Activated CD4-positive, alpha-beta memory T cell treated with anti-CD3 and anti-CD28 coated beads, Interleukin-2, amount 10 ng/mL, durations not matched to agents 7 days and 5 days (primary cell): ENCODE results near the gene ITSN2. TPM values are rescaled to one million over a fixed set of nuclear protein-coding genes. Genes with fewer than 3 reads are reported as not detected.
"Not testable (repeated sequence)": the region's sequence is repeated elsewhere in the genome, so short reads cannot be mapped to it uniquely, and the experiment has no call there.

ENCODE experiments used
- CTCF ChIA-PET: fragments of 350-600 bp; sonication (Branson Sonifier 250); formaldehyde crosslinking; loops from one replicate; lab custom pipeline; 2021; ENCODE audit warnings: antibody characterized with exemption, inconsistent platforms; lab: Charles Lee
- POLR2A ChIA-PET: fragments of 350-600 bp; sonication (Branson Sonifier 250); formaldehyde crosslinking; loops from one replicate; lab custom pipeline; 2021; ENCODE audit warnings: antibody characterized with exemption; lab: Charles Lee
- DNase-seq: peaks from one replicate; pipeline ENCODE4 v3.0.0-alpha.2; 2020
- H3K27ac Mint-ChIP-seq: one replicate; pipeline ENCODE4 v1.8.0; 2021; ENCODE audit warnings: mild to moderate bottlenecking, mixed read lengths
- H3K27me3 Mint-ChIP-seq: one replicate; pipeline ENCODE4 v1.8.0; 2021; ENCODE audit warnings: mixed read lengths
- H3K36me3 Mint-ChIP-seq: one replicate; pipeline ENCODE4 v1.8.0; 2021; ENCODE audit warnings: low read depth, mixed read lengths
- H3K4me1 Mint-ChIP-seq: one replicate; pipeline ENCODE4 v1.8.0; 2021; ENCODE audit warnings: mixed read lengths
- H3K4me3 Mint-ChIP-seq: one replicate; pipeline ENCODE4 v1.8.0; 2021; ENCODE audit warnings: mild to moderate bottlenecking, mixed read lengths
- H3K9me3 Mint-ChIP-seq: one replicate; pipeline ENCODE4 v1.8.0; 2021; ENCODE audit warnings: mixed read lengths
- total RNA-seq, 2 experiments: library from RNA; stranded (reverse); gene quantifications; one replicate each; pipeline ENCODE4 v1.2.3, GENCODE V29; 2021

ITSN2 gene
- total RNA-seq = 10 to 100 TPM; 75.6 to 75.7 TPM

DNA sequence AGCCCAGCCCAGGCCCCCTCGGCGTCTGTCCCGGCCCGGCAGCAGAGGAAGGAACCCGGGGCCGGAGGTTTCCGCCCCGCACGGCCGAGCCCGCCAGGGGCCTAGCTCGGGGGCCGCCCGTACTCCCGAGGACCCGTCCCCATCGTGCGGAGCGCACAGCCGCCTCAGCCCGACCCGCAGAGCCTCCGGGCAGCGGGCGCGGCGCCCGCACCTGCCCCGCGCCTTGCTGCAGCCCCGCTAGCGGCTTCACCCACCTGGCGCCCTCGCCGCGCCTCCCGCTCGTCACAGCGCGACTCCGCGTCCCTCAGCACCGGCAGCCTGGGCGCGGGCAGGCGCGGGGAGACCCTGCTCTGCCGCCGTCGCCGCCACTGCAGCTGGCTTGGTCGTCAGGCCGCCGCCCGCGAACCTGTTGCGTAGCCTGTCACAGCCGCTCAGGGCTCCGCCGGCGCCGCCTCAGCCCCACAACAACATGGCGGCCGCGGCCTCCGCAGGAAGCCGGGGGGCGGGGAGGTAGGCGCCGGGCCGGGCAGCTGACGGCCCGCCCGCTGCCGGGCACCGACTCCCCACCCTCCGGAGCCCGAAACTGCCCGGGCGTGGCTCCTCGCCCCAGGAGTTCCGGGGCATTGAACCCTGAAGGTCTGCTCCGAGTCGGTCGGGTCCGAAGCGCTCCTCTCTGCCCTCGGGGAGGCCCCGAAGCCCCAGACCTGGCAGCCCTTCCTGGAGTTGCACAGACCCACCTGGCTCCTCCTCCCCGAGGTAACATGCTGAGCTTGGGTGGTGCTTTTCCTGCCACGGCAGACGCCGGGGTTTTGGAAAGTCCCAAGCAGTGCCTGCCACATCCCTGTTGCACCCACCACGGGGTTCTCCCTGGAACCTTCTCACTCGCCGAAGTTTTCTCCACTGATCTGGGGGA lies at the start of gene ITSN2:
ITSN2 (minus strand) TSS at position 487 of the 913 bp plus-strand sequence. CDS start 32,454 bp downstream, outside the sequence.
- peak; percentile 85 for DNase-seq
- ChIA-PET POLR2A (interaction anchor here (0.7 to 3.3 kb wide), 13 partner anchors 8 to 615 kb away, joined by 3 to 19 read pairs (median 5); partner anchors contain the start of genes ATAD2B, CENPO, NCOA1 and PTRHD1), CTCF (interaction anchor here (0.7 kb wide), 1 partner anchor 8 kb away, joined by 3 read pairs; no protein-coding TSS in a partner anchor)
- Mint-ChIP-seq H3K36me3 (peaks cover 11% of the 10 kb centered on the region), H3K27ac (peak within 1 kb of the TSS; percentile 85), H3K4me1 (peaks cover 25% of the 10 kb centered on the region), H3K27me3 (peaks cover 4% of the 10 kb centered on the region), H3K4me3 (peak within 1 kb of the TSS; percentile 83), H3K9me3 (no peaks in the 10 kb centered on the region)

- H3K9me3 Mint-ChIP-seq = no peaks in the 10 kb centered on the region
- no peak overlapping the region for H3K4me3 Mint-ChIP-seq
- H3K27me3 Mint-ChIP-seq = peaks cover 4% of the 10 kb centered on the region
- H3K36me3 Mint-ChIP-seq = no peaks in the 10 kb centered on the region
- no peak for DNase-seq
- H3K27ac Mint-ChIP-seq = no peak overlapping the region
- POLR2A ChIA-PET = interaction anchor here (1.8 kb wide), 1 partner anchor 384 kb away, joined by 7 read pairs; the partner anchor contains the start of genes CENPO and PTRHD1
- CTCF ChIA-PET = interaction anchor here (0.7 to 4.0 kb wide), 22 partner anchors 10 to 737 kb away, joined by 3 to 54 read pairs (median 4); partner anchors contain the start of genes CENPO and PTRHD1
- H3K4me1 Mint-ChIP-seq = peaks cover 2% of the 10 kb centered on the region
These were observed 48.8 kb upstream of the ITSN2 start for GRCh38 chr2:24409171-24409570.

GRCh38 chr2:24408704-24409103 lies 48.4 kb upstream of the ITSN2 start:
- DNase-seq, H3K9me3 Mint-ChIP-seq, H3K4me3 Mint-ChIP-seq, H3K4me1 Mint-ChIP-seq, H3K27me3 Mint-ChIP-seq, POLR2A ChIA-PET, H3K36me3 Mint-ChIP-seq, H3K27ac Mint-ChIP-seq: not testable (repeated sequence)
- CTCF ChIA-PET = interaction anchor here (0.7 to 4.0 kb wide), 20 partner anchors 10 to 738 kb away, joined by 3 to 54 read pairs (median 4); no protein-coding TSS in a partner anchor

DNA sequence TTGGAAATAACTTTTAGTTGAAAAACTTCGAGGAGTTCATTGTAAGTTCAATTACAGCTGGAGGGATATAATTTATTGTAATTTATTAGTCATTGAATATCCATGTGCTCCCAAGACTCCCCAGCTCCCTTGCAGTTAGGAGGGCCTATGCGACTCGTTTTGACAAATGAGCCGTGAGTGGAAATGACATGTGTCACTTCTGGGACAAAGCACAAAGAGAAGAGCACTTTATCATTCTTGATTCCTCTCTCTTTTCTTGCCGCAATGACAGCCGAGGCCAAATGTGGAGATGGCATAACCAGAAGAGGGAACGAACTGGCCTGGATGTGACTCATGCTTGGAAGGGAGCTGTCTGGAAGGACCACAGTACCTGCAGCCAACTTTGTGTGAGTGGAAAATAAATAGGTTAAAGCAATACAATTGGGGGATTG lies 44.2 kb upstream of the ITSN2 start:
- Mint-ChIP-seq H3K36me3 (no peaks in the 10 kb centered on the region), H3K4me1 (peaks cover 10% of the 10 kb centered on the region), H3K4me3 (no peak overlapping the region), H3K9me3 (no peaks in the 10 kb centered on the region), H3K27me3 (peaks cover 2% of the 10 kb centered on the region), H3K27ac (no peak overlapping the region)
- DNase-seq = no peak
- ChIA-PET CTCF (no interaction called here), POLR2A (no interaction called here)

GRCh38 chr2:24403832-24404212 lies 43.5 kb upstream of the ITSN2 start:
- H3K4me3 Mint-ChIP-seq = no peak overlapping the region
- H3K27ac Mint-ChIP-seq = no peak overlapping the region
- POLR2A ChIA-PET = no interaction called here
- no peak for DNase-seq
- no peaks in the 10 kb centered on the region for H3K9me3 Mint-ChIP-seq
- no peaks in the 10 kb centered on the region for H3K36me3 Mint-ChIP-seq
- CTCF ChIA-PET = interaction anchor here (0.7 kb wide), 1 partner anchor 17 kb away, joined by 4 read pairs; no protein-coding TSS in a partner anchor
- H3K4me1 Mint-ChIP-seq = peaks cover 10% of the 10 kb centered on the region
- H3K27me3 Mint-ChIP-seq = peaks cover 2% of the 10 kb centered on the region

DNA sequence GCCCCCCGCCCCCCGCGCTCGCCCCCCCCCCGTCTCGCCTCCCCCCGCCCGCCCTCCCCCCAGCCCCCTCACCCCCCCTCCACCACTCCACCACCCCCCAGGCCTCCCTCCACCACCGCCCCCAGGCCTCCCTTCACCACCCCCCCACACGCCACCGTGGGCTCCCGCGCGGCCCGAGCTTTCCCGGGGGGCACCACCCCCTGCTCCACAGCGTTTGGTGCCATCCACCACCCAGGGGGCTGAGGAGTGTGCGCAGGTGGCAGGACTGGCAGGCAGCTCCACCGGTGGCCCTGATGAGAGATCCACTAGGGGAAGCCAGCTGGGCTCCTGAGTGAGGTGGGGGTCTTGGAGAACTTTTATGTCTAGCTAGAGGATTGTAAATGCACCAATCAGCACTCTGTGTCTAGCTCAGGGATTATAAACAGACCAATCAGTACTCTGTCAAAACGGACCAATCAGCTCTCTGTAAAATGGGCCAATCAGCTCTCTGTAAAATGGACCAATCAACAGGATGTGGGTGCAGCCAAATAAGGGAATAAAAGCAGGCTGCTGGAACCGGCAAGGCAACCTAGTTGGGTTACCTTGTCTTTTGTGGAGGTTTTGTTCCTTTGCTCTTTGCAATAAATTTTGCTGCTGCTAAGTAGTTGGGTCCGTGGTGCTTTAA lies 43.0 kb upstream of the ITSN2 start:
- CTCF ChIA-PET = interaction anchor here (0.7 kb wide), 1 partner anchor 18 kb away, joined by 4 read pairs; no protein-coding TSS in a partner anchor

DNA sequence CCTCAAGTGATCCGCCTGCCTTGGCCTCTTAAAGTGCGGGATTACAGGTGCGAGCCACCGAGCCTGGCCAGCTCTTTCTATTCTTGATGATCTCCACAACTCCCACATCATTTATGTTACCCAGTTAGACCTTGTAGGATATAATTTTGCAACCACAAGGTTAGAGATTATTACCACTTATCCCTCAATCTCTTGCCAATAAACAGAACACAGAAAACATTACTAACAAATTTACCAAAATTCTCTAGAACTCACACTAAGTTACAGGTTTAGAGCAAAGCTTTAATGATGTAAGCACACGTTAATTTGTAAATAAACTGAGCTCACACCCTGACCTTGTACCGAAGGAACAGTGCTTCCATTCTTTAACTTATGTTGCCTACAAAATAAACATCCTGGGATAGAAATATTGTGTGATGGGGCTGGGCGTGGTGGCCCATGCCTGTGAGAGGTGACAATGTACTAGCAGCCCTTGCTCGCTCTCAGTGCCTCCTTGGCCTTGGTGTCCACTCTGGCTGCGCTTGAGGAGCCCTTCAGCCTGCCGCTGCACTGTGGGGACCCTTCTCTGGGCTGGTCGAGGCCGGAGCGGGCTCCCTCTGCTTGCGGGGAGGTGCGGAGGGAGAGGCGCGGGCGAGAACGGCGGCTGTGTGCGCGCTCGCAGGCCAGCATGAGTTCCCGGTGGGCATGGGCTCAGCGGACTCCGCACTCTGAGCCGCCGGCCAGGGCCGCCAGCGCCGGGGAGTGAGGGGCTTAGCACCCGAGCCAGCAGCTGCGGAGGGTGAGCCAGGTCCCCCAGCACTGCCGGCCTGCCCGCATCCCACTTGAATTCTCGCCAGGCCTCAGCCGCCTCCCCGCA lies 42.1 kb upstream of the ITSN2 start:
- Mint-ChIP-seq H3K27me3 (peaks cover under 1% of the 10 kb centered on the region), H3K9me3 (no peaks in the 10 kb centered on the region), H3K4me3 (no peak overlapping the region), H3K4me1 (peaks cover 10% of the 10 kb centered on the region), H3K36me3 (no peaks in the 10 kb centered on the region), H3K27ac (no peak overlapping the region)
- ChIA-PET CTCF (interaction anchor here (0.6 kb wide), 2 partner anchors 10 to 321 kb away, joined by 3 to 4 read pairs; no protein-coding TSS in a partner anchor), POLR2A (no interaction called here)
- DNase-seq = no peak

More for the DNA sequence above, 43.0 kb upstream of the ITSN2 start:
- no peak overlapping the region for H3K27ac Mint-ChIP-seq
- H3K4me3 Mint-ChIP-seq = no peak overlapping the region
- H3K36me3 Mint-ChIP-seq = no peaks in the 10 kb centered on the region
- H3K4me1 Mint-ChIP-seq = peaks cover 10% of the 10 kb centered on the region
- no peaks in the 10 kb centered on the region for H3K9me3 Mint-ChIP-seq
- peaks cover 2% of the 10 kb centered on the region for H3K27me3 Mint-ChIP-seq
- POLR2A ChIA-PET = no interaction called here
- DNase-seq = no peak

DNA sequence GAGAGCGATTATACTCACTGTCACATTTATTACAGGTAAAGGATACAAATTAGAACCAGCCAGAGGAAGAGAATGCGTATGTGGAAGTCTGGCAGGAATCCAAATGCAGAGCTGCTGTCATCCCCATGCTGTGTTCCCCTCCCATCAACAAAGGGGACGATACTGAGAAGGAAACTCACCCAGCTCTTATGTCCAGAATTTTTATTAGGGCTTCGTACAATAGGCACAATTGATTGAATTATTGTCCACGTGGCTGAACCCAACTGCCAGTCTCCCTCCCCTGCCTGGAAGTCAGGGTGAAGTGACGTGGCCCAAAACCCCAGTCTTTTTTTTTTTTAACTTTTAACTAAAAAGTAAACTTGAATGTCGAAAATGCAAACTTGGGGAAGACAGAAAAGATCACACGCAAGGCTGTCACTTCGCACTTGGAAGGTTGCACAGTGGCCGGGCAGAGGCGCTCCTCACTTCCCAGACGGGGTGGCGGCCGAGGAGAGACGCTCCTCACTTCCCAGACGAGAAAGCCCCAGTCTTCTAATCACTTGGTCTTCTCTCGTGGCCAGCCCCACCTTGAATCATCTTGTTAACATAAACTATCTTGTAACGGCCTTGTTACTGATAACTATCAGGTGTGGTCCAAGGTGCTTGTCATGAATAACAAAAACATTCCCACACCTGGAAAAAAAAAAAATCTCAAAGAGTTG lies 40.0 kb upstream of the ITSN2 start:
- H3K9me3 Mint-ChIP-seq = no peaks in the 10 kb centered on the region
- DNase-seq = no peak
- no peak overlapping the region for H3K4me3 Mint-ChIP-seq
- ChIA-PET CTCF (interaction anchor here (2.7 kb wide), 1 partner anchor 9 kb away, joined by 12 read pairs; no protein-coding TSS in a partner anchor), POLR2A (interaction anchor here (1.2 kb wide), 1 partner anchor 40 kb away, joined by 3 read pairs; the partner anchor contains the start of gene ITSN2)
- peaks cover 5% of the 10 kb centered on the region for H3K27me3 Mint-ChIP-seq
- no peaks in the 10 kb centered on the region for H3K36me3 Mint-ChIP-seq
- no peak overlapping the region for H3K27ac Mint-ChIP-seq
- peaks cover 10% of the 10 kb centered on the region for H3K4me1 Mint-ChIP-seq

GRCh38 chr2:24399434-24400206 lies 39.3 kb upstream of the ITSN2 start:
- no peaks in the 10 kb centered on the region for H3K9me3 Mint-ChIP-seq
- H3K4me1 Mint-ChIP-seq = peaks cover 10% of the 10 kb centered on the region
- CTCF ChIA-PET = interaction anchor here (2.7 kb wide), 1 partner anchor 10 kb away, joined by 12 read pairs; no protein-coding TSS in a partner anchor
- DNase-seq = no peak
- H3K27me3 Mint-ChIP-seq = peaks cover 5% of the 10 kb centered on the region
- no peak overlapping the region for H3K27ac Mint-ChIP-seq
- no peak overlapping the region for H3K4me3 Mint-ChIP-seq
- H3K36me3 Mint-ChIP-seq = no peaks in the 10 kb centered on the region
- POLR2A ChIA-PET = interaction anchor here (1.2 kb wide), 1 partner anchor 39 kb away, joined by 3 read pairs; the partner anchor contains the start of gene ITSN2

GRCh38 chr2:24394998-24395397 lies 34.7 kb upstream of the ITSN2 start:
- H3K9me3 Mint-ChIP-seq = no peaks in the 10 kb centered on the region
- POLR2A ChIA-PET = no interaction called here
- CTCF ChIA-PET = no interaction called here
- H3K36me3 Mint-ChIP-seq = no peaks in the 10 kb centered on the region
- peaks cover 2% of the 10 kb centered on the region for H3K4me1 Mint-ChIP-seq
- H3K4me3 Mint-ChIP-seq = no peak overlapping the region
- no peak for DNase-seq
- H3K27me3 Mint-ChIP-seq = peaks cover 5% of the 10 kb centered on the region
- no peak overlapping the region for H3K27ac Mint-ChIP-seq

- H3K27me3 Mint-ChIP-seq = peaks cover 5% of the 10 kb centered on the region
- H3K36me3 Mint-ChIP-seq = no peaks in the 10 kb centered on the region
- H3K4me1 Mint-ChIP-seq = no peaks in the 10 kb centered on the region
- DNase-seq = no peak
- no peaks in the 10 kb centered on the region for H3K9me3 Mint-ChIP-seq
- ChIA-PET CTCF (interaction anchor here (0.7 kb wide), 1 partner anchor 289 kb away, joined by 4 read pairs; no protein-coding TSS in a partner anchor), POLR2A (no interaction called here)
- H3K27ac Mint-ChIP-seq = no peak overlapping the region
- H3K4me3 Mint-ChIP-seq = no peak overlapping the region
These were observed 32.3 kb upstream of the ITSN2 start for GRCh38 chr2:24392542-24393059.
